Keratinocyte (primary cell): ENCODE measurements around the gene LSM14A. TPM values are rescaled to one million over a fixed set of nuclear protein-coding genes. Genes with fewer than 3 reads are reported as not detected.
"Not testable (repeated sequence)": the region's sequence is repeated elsewhere in the genome, so short reads cannot be mapped to it uniquely, and the experiment has no call there.

ENCODE experiments used
- DNase-seq: peaks from one replicate; pipeline ENCODE4 v3.0.0-alpha.2; 2011; ENCODE audit warnings: low read depth, missing footprints, low spot score
- FAIRE-seq: peaks from 2 replicates; lab custom pipeline; 2011; peaks lifted over from hg19 to GRCh38; lab: Jason Lieb, UNC
- H2AFZ ChIP-seq: 2 replicates; pipeline ENCODE4 v1.6.0; 2012; ENCODE audit warnings: low read length, control low read depth, inconsistent platforms; ENCODE audit not compliant: control insufficient read depth
- H3K27ac ChIP-seq: 2 replicates; pipeline ENCODE4 v1.5.1; 2011; ENCODE audit warnings: low read length; ENCODE audit not compliant: control insufficient read depth, insufficient read depth
- H3K27me3 ChIP-seq: 3 replicates; pipeline ENCODE4 v1.6.0; 2011; ENCODE audit warnings: low read length; ENCODE audit not compliant: control insufficient read depth, insufficient read depth; ENCODE audit errors: extremely low read depth
- H3K36me3 ChIP-seq, 2 experiments: 2 replicates in 1 of 2; 3 replicates in 1 of 2; pipeline ENCODE4 v1.5.1; 2011; ENCODE audit warnings: low read length in 2 of 2, mild to moderate bottlenecking in 1 of 2; ENCODE audit not compliant: control insufficient read depth in 2 of 2, insufficient read depth in 2 of 2; ENCODE audit errors: extremely low read depth in 1 of 2
- H3K4me1 ChIP-seq: 3 replicates; pipeline ENCODE4 v1.5.1; 2011; ENCODE audit warnings: low read length; ENCODE audit not compliant: control insufficient read depth, insufficient read depth; ENCODE audit errors: extremely low read depth
- H3K4me2 ChIP-seq: 3 replicates; pipeline ENCODE4 v1.6.0; 2011; ENCODE audit warnings: low read depth, low read length; ENCODE audit not compliant: control insufficient read depth, insufficient read depth; ENCODE audit errors: extremely low read depth
- H3K4me3 ChIP-seq, 3 experiments: fragments of 200-600 bp in 1 of 3; sonication (generic) in 1 of 3; 2 replicates in 2 of 3; 3 replicates in 1 of 3; pipeline ENCODE4 v1.5.1; 2011 to 2016; ENCODE audit warnings: low read length in 3 of 3, mild to moderate bottlenecking in 3 of 3, control low read depth in 2 of 3, inconsistent platforms in 1 of 3, low read depth in 1 of 3, mixed read lengths in 1 of 3, mixed run types in 1 of 3, moderate library complexity in 1 of 3; ENCODE audit not compliant: control insufficient read depth in 2 of 3, insufficient read depth in 2 of 3; ENCODE audit errors: extremely low read depth in 1 of 3
- H3K79me2 ChIP-seq: 2 replicates; pipeline ENCODE4 v1.6.0; 2012; ENCODE audit warnings: low read length; ENCODE audit not compliant: control insufficient read depth, insufficient read depth
- H3K9ac ChIP-seq: 3 replicates; pipeline ENCODE4 v1.6.0; 2011; ENCODE audit warnings: low read length; ENCODE audit not compliant: control insufficient read depth, insufficient read depth; ENCODE audit errors: extremely low read depth
- H3K9me1 ChIP-seq: 3 replicates; pipeline ENCODE4 v1.6.0; 2011; ENCODE audit warnings: low read length; ENCODE audit not compliant: control insufficient read depth, insufficient read depth; ENCODE audit errors: extremely low read depth
- H3K9me3 ChIP-seq: 2 replicates; pipeline ENCODE4 v1.5.1; 2012; ENCODE audit warnings: low read depth, low read length; ENCODE audit not compliant: control insufficient read depth
- H4K20me1 ChIP-seq: 3 replicates; pipeline ENCODE4 v1.6.0; 2011; ENCODE audit warnings: low read length; ENCODE audit not compliant: control insufficient read depth, insufficient read depth; ENCODE audit errors: extremely low read depth
- CTCF ChIP-seq, 3 experiments: IDR thresholded peaks in 1 of 3; conservative IDR thresholded peaks in 1 of 3; optimal IDR thresholded peaks in 1 of 3; 2 replicates in 2 of 3; 3 replicates in 1 of 3; pipeline versions ENCODE3 to v1.5.1; 2011; ENCODE audit warnings: low read length in 3 of 3, mild to moderate bottlenecking in 3 of 3, moderate library complexity in 2 of 3, control low read depth in 1 of 3, inconsistent platforms in 1 of 3; ENCODE audit not compliant: insufficient read depth in 2 of 3; ENCODE audit errors: extremely low read depth in 1 of 3
- EZH2 ChIP-seq: IDR thresholded peaks from one replicate; pipeline ENCODE4 v1.6.1; 2012; ENCODE audit warnings: inconsistent platforms, mild to moderate bottlenecking, low read length, moderate library complexity
- dilution Hi-C: fragments of 300-500 bp; cut with MboI; formaldehyde crosslinking; loops from one replicate; pipeline ENCODE4 v1.7.0; 2020; ENCODE audit warnings: low sequenced_read_pairs; ENCODE audit not compliant: extremely low pct_ligation_motif_present
- polyA plus RNA-seq, 5 experiments: library from polyadenylated mRNA; depleted of rRNA in 3 of 5; stranded (reverse) in 3 of 5; stranded (forward) in 1 of 5; unstranded in 1 of 5; fragments of >200 nt; gene quantifications; 1 replicate in 1 of 5; 2 replicates in 3 of 5; 3 replicates in 1 of 5; pipeline versions ENCODE4 v1.2.1 to v1.2.3, GENCODE V29; 2011 to 2012; ENCODE audit warnings: missing spikeins in 2 of 5, low read depth in 1 of 5, low replicate concordance in 1 of 5

Gene LSM14A
- polyA plus RNA-seq, 1 donor (not counting 4 experiments of a cell fraction or from before 2014, with no cell fraction given) = 103 TPM

- Histone ChIP-seq H3K9me1 (no peaks in the 10 kb centered on the region), H3K9ac (no peak overlapping the region), H3K9me3 (no peaks in the 10 kb centered on the region), H3K79me2 (no peaks in the 10 kb centered on the region), H3K4me2 (no peak overlapping the region), H3K27ac (no peak overlapping the region), H3K4me3 (no peak overlapping the region), H4K20me1 (no peaks in the 10 kb centered on the region), H3K4me1 (no peaks in the 10 kb centered on the region), H3K36me3 (no peaks in the 10 kb centered on the region), H3K27me3 (no peaks in the 10 kb centered on the region), H2AFZ (no peak overlapping the region)
- TF ChIP-seq EZH2 = no peak
- no peak for TF ChIP-seq CTCF (optimal IDR thresholded peaks at IDR 0.05 in 1 of 3, IDR thresholded peaks at IDR 0.05 in 1 of 3, conservative IDR thresholded peaks at IDR 0.05 in 1 of 3; ENCODE audit: extremely low read depth in 1 of 3, insufficient read depth in 2 of 3, low read length in 3 of 3)
- dilution Hi-C loops = no loop called here
- DNase-seq (no peak), FAIRE-seq (no peak)
These were observed 17.9 kb upstream of the LSM14A start for GRCh38 chr19:34154401-34154800.

- H3K9me1 ChIP-seq = no peaks in the 10 kb centered on the region
- no peaks in the 10 kb centered on the region for H3K36me3 ChIP-seq
- no peak overlapping the region for H3K9ac ChIP-seq
- DNase-seq = no peak
- no peak for FAIRE-seq
- no peaks in the 10 kb centered on the region for H3K27me3 ChIP-seq
- H3K27ac ChIP-seq = no peak overlapping the region
- no peak overlapping the region for H3K4me2 ChIP-seq
- no peak for TF ChIP-seq CTCF (optimal IDR thresholded peaks at IDR 0.05 in 1 of 3, IDR thresholded peaks at IDR 0.05 in 1 of 3, conservative IDR thresholded peaks at IDR 0.05 in 1 of 3; ENCODE audit: extremely low read depth in 1 of 3, insufficient read depth in 2 of 3, low read length in 3 of 3)
- H3K79me2 ChIP-seq = no peaks in the 10 kb centered on the region
- H3K4me1 ChIP-seq = no peaks in the 10 kb centered on the region
- dilution Hi-C loops = no loop called here
- H4K20me1 ChIP-seq = no peaks in the 10 kb centered on the region
- H3K9me3 ChIP-seq = no peaks in the 10 kb centered on the region
- no peak overlapping the region for H2AFZ ChIP-seq
- no peak overlapping the region for H3K4me3 ChIP-seq
These were observed 16.6 kb upstream of the LSM14A start for GRCh38 chr19:34155686-34156085.

GRCh38 chr19:34158966-34159365 is 13.3 kb upstream of the LSM14A start:
- H2AFZ ChIP-seq, H3K4me1 ChIP-seq, H3K27me3 ChIP-seq, H3K27ac ChIP-seq, dilution Hi-C loops, H3K79me2 ChIP-seq, FAIRE-seq, H3K9ac ChIP-seq, H3K9me1 ChIP-seq, H3K9me3 ChIP-seq, DNase-seq, H3K4me3 ChIP-seq, H3K36me3 ChIP-seq, H3K4me2 ChIP-seq, H4K20me1 ChIP-seq: not testable (repeated sequence)

- H3K36me3 ChIP-seq, H3K79me2 ChIP-seq, dilution Hi-C loops, H3K4me3 ChIP-seq, H3K4me1 ChIP-seq, H3K4me2 ChIP-seq, H3K9ac ChIP-seq, FAIRE-seq, H3K9me3 ChIP-seq, DNase-seq, H4K20me1 ChIP-seq, H2AFZ ChIP-seq, H3K9me1 ChIP-seq, H3K27me3 ChIP-seq, H3K27ac ChIP-seq: not testable (repeated sequence)
These were observed 12.8 kb upstream of the LSM14A start for GRCh38 chr19:34159541-34159940.
